Vagina (tissue), 2 donors: Measurements from ENCODE around the gene ADCY5.

Experiments used
- POLR2A ChIP-seq, 2 donors: fragments of 450-650 bp; IDR thresholded peaks; one replicate each; pipeline ENCODE4 v1.6.1; 2017; ENCODE audit warnings: antibody characterized with exemption in 2 of 2, mild to moderate bottlenecking in 2 of 2, moderate library complexity in 2 of 2
- POLR2AphosphoS5 ChIP-seq, 2 donors: sonication (generic); formaldehyde crosslinking; IDR thresholded peaks; one replicate each; pipeline ENCODE4 v1.9.0; 2017; ENCODE audit warnings: antibody characterized with exemption in 2 of 2, mild to moderate bottlenecking in 2 of 2, low read depth in 1 of 2; ENCODE audit not compliant: insufficient read depth in 1 of 2
- TF ChIP-seq, protein P1 (sequence below), 3 experiments: fragments of 450-650 bp in 2 of 3; fragments of 200-600 bp in 1 of 3; sonication (generic) in 1 of 3; IDR thresholded peaks; one replicate each; pipeline ENCODE4 v1.5.1; 2017 to 2019; ENCODE audit warnings: antibody characterized with exemption in 3 of 3, mild to moderate bottlenecking in 2 of 3, moderate library complexity in 2 of 3

DNA sequence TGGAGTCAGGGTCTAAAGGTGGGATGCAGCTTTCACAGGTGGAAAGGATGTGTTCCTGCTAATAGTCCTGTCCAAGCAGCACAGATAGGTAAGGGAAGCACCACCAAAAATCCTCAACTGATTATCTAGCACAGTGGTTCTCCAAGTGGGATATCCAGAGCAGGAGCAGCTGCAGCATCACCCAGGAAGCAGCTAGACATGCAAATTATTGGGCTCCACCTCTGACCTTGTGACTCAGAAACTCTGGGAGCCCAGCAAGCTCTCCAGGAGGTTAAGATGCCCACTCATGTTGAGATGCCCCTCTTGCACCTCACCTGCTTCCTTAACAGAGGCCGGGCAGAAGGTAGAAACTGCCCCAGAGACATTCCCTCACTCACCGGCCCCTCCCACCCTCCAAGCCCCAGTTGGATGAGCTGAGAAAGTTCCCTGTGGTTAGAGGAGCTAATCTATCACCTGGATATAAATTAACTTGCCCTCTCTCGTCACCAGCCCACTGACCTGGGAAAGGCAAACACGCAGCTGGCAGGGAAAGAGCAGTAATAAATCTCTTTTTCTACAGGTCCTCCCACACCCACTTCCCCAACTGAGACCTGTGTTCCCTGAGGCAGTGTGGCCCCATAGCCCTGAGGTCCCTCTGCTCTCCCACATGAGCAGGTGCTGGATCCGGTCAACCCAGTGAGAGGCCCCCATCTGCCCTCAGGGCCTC, 39.3 kb downstream of the ADCY5 start:
- TF ChIP-seq, protein P1, sequence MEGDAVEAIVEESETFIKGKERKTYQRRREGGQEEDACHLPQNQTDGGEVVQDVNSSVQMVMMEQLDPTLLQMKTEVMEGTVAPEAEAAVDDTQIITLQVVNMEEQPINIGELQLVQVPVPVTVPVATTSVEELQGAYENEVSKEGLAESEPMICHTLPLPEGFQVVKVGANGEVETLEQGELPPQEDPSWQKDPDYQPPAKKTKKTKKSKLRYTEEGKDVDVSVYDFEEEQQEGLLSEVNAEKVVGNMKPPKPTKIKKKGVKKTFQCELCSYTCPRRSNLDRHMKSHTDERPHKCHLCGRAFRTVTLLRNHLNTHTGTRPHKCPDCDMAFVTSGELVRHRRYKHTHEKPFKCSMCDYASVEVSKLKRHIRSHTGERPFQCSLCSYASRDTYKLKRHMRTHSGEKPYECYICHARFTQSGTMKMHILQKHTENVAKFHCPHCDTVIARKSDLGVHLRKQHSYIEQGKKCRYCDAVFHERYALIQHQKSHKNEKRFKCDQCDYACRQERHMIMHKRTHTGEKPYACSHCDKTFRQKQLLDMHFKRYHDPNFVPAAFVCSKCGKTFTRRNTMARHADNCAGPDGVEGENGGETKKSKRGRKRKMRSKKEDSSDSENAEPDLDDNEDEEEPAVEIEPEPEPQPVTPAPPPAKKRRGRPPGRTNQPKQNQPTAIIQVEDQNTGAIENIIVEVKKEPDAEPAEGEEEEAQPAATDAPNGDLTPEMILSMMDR (IDR thresholded peaks at IDR 0.05): no peak
- TF ChIP-seq POLR2A (IDR thresholded peaks at IDR 0.05) (no peak), POLR2AphosphoS5 (IDR thresholded peaks at IDR 0.05; ENCODE audit: insufficient read depth in 1 of 2, low read depth in 1 of 2) (no peak)
